ENCODE measurements around the gene ZDHHC7.
A peak's percentile ranks its signal among the peaks of the same experiment; 100 is the strongest.

Gene ZDHHC7

DNA sequence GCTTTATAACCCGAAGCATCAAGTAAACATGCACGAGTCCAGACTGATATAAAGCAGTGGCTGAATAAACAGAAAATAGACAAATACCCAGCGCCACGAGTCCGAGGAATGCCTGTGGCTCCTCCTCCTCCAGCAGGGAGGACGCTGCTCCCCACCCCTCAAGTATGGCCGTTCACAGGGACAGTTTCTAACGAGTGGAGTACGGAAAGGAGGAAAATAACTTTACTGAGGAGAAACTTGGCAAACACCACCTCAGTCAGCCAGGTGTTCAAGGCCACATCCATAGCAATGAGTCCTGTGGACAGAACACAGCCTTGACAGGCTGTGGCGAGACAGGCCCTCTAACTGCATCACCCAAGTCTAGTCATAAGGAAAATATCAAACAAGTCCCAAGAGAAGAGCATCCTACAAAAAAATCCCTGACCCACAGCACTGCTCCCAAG, 9.2 kb downstream of the ZDHHC7 start:
- Mint-ChIP-seq H3K27me3 (ENCODE audit: low read depth) (no peaks in the 10 kb centered on the region), H3K27ac (peak overlapping the region; percentile 5 to 45 (median 10)), H3K4me1 (peaks cover 53% of the 10 kb centered on the region), H3K36me3 (ENCODE audit: low read depth) (peaks cover 13% of the 10 kb centered on the region), H3K4me3 (no peak overlapping the region), H3K9me3 (no peaks in the 10 kb centered on the region)
- TF ChIP-seq, protein P1, sequence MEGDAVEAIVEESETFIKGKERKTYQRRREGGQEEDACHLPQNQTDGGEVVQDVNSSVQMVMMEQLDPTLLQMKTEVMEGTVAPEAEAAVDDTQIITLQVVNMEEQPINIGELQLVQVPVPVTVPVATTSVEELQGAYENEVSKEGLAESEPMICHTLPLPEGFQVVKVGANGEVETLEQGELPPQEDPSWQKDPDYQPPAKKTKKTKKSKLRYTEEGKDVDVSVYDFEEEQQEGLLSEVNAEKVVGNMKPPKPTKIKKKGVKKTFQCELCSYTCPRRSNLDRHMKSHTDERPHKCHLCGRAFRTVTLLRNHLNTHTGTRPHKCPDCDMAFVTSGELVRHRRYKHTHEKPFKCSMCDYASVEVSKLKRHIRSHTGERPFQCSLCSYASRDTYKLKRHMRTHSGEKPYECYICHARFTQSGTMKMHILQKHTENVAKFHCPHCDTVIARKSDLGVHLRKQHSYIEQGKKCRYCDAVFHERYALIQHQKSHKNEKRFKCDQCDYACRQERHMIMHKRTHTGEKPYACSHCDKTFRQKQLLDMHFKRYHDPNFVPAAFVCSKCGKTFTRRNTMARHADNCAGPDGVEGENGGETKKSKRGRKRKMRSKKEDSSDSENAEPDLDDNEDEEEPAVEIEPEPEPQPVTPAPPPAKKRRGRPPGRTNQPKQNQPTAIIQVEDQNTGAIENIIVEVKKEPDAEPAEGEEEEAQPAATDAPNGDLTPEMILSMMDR (IDR thresholded peaks at IDR 0.05; ENCODE audit: unreplicated experiment in 3 of 3) = no peak

GRCh38 chr16:84999857-85000480, 11.4 kb downstream of the ZDHHC7 start:
- TF ChIP-seq, protein P1 (IDR thresholded peaks at IDR 0.05; ENCODE audit: unreplicated experiment in 3 of 3) = no peak
- Mint-ChIP-seq H3K27me3 (ENCODE audit: low read depth) (no peaks in the 10 kb centered on the region), H3K36me3 (ENCODE audit: low read depth) (peaks cover 24% of the 10 kb centered on the region), H3K9me3 (no peaks in the 10 kb centered on the region), H3K27ac (no peak overlapping the region), H3K4me1 (peaks cover 37% of the 10 kb centered on the region), H3K4me3 (no peak overlapping the region)

GRCh38 chr16:84999200-84999599, 12.1 kb downstream of the ZDHHC7 start:
- H3K27ac Mint-ChIP-seq = peak overlapping the region in 1 of 3 experiments; percentile 16
- no peaks in the 10 kb centered on the region for H3K9me3 Mint-ChIP-seq
- H3K27me3 Mint-ChIP-seq (ENCODE audit: low read depth) = no peaks in the 10 kb centered on the region
- H3K4me3 Mint-ChIP-seq = no peak overlapping the region
- peaks cover 31% of the 10 kb centered on the region for H3K36me3 Mint-ChIP-seq (ENCODE audit: low read depth)
- H3K4me1 Mint-ChIP-seq = peaks cover 29% of the 10 kb centered on the region
- TF ChIP-seq, protein P1 (IDR thresholded peaks at IDR 0.05; ENCODE audit: unreplicated experiment in 3 of 3) = no peak

DNA sequence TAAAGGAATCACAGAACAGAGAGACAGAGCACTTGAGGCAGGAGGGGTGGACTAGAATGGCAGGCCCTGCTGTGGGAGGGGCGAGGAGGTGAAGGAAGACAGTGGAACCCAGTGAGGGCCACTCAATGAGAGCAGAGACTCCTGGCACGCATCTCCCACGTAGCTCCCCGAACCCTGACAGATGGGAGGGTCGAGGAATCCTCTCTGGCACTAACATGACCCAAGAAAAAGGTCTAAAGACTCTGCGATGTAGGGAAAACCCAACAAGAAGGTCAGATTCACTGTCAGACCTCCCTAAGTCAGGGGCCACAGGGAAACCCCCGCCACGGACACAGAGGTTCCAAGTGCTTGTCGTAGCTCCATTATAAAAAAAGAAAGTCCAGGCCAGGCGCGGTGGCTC, 15.0 kb downstream of the ZDHHC7 start:
- Mint-ChIP-seq H3K27me3 (ENCODE audit: low read depth) (no peaks in the 10 kb centered on the region), H3K36me3 (ENCODE audit: low read depth) (peaks cover 43% of the 10 kb centered on the region), H3K27ac (no peak overlapping the region), H3K9me3 (no peaks in the 10 kb centered on the region), H3K4me1 (peaks cover 5% of the 10 kb centered on the region), H3K4me3 (no peak overlapping the region)
- TF ChIP-seq, protein P1 (IDR thresholded peaks at IDR 0.05; ENCODE audit: unreplicated experiment in 3 of 3) = no peak

DNA sequence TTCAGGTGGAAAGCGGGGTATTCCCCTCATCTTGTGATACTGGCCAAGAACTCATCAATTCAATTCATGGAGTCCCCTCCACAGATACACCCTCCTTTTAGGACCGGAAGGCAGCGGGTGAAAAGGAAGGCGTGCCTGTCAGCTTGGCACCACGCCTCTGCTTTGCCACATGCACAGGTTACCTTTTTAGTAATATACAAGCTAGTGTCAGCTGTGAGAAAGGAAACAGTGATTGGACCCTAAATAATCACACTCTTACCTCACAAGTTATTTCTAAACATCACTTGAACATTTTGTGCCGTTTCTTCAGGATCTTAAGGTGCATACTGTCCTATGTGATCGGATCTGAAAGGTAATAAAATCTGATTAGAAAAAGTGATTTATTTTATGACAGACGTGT, 15.7 kb downstream of the ZDHHC7 start:
- TF ChIP-seq, protein P1 (IDR thresholded peaks at IDR 0.05; ENCODE audit: unreplicated experiment in 3 of 3) = no peak
- Mint-ChIP-seq H3K27ac (no peak overlapping the region), H3K9me3 (no peaks in the 10 kb centered on the region), H3K4me3 (no peak overlapping the region), H3K27me3 (ENCODE audit: low read depth) (no peaks in the 10 kb centered on the region), H3K36me3 (ENCODE audit: low read depth) (peaks cover 46% of the 10 kb centered on the region), H3K4me1 (peaks cover 3% of the 10 kb centered on the region)

DNA sequence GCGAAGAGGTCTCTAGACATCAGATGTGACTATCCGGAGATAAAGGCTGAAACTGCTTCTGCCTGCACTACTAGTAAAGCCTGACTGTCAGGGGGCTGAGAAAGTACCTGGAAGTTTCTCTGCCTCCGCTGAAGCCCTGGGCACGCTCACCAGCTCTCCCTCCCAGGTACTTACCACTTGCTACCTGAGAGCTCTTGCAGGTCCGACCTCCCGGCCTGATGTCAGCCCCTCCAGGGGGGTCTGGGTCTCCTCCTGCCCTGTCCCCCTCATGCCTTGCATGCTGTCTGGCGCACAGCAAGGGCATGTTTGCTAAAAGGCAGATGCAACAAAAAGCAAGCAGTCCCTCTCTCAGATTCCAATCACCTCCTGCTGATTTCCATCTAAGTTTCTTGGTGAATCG, 17.4 kb downstream of the ZDHHC7 start:
- Mint-ChIP-seq H3K27ac (no peak overlapping the region), H3K4me3 (no peak overlapping the region), H3K27me3 (ENCODE audit: low read depth) (no peaks in the 10 kb centered on the region), H3K36me3 (ENCODE audit: low read depth) (peaks cover 55% of the 10 kb centered on the region), H3K4me1 (no peaks in the 10 kb centered on the region), H3K9me3 (no peaks in the 10 kb centered on the region)
- TF ChIP-seq, protein P1 (IDR thresholded peaks at IDR 0.05; ENCODE audit: unreplicated experiment in 3 of 3) = no peak
